Osteoblast (primary cell): Measurements from ENCODE around the gene PTPRE. TPM values are rescaled to one million over a fixed set of nuclear protein-coding genes. Genes with fewer than 3 reads are reported as not detected.

Source experiments
- DNase-seq: peaks from one replicate; pipeline ENCODE4 v3.0.0; 2011; ENCODE audit warnings: low spot score, mixed read lengths; ENCODE audit not compliant: insufficient read length; ENCODE audit errors: missing footprints
- H2AFZ ChIP-seq: 2 replicates; pipeline ENCODE4 v1.6.0; 2011; ENCODE audit warnings: mild to moderate bottlenecking, low read length
- H3K27ac ChIP-seq: 2 replicates; pipeline ENCODE4 v1.5.1; 2011; ENCODE audit warnings: mild to moderate bottlenecking, low read depth, low read length, moderate library complexity
- H3K27me3 ChIP-seq: 2 replicates; pipeline ENCODE4 v1.6.0; 2012; ENCODE audit warnings: mild to moderate bottlenecking, control low read depth, inconsistent platforms, low read length, moderate library complexity; ENCODE audit not compliant: insufficient read depth
- H3K36me3 ChIP-seq: 2 replicates; pipeline ENCODE4 v1.5.1; 2011; ENCODE audit warnings: mild to moderate bottlenecking, low read length, control low read depth, moderate library complexity; ENCODE audit not compliant: insufficient read depth
- H3K4me1 ChIP-seq: 2 replicates; pipeline ENCODE4 v1.5.1; 2011; ENCODE audit warnings: mild to moderate bottlenecking, low read length, control low read depth, moderate library complexity; ENCODE audit not compliant: insufficient read depth
- H3K4me2 ChIP-seq: 2 replicates; pipeline ENCODE4 v1.6.0; 2011; ENCODE audit warnings: mild to moderate bottlenecking, low read length; ENCODE audit not compliant: insufficient read depth
- H3K4me3 ChIP-seq: fragments of 200-600 bp; sonication (generic); 3 replicates; pipeline ENCODE4 v1.5.1; 2012; ENCODE audit warnings: mild to moderate bottlenecking, low read length, inconsistent platforms; ENCODE audit not compliant: insufficient read depth
- H3K79me2 ChIP-seq: 2 replicates; pipeline ENCODE4 v1.6.0; 2012; ENCODE audit warnings: mild to moderate bottlenecking, low read length, control low read depth, inconsistent platforms; ENCODE audit not compliant: insufficient read depth
- H3K9me3 ChIP-seq: 2 replicates; pipeline ENCODE4 v1.5.1; 2011; ENCODE audit warnings: low read depth, low read length, control low read depth
- H4K20me1 ChIP-seq: 2 replicates; pipeline ENCODE4 v1.6.0; 2012; ENCODE audit warnings: mild to moderate bottlenecking, low read length, control low read depth; ENCODE audit not compliant: insufficient read depth
- CTCF ChIP-seq: IDR thresholded peaks from 2 replicates; pipeline ENCODE4 v1.5.1; 2011; ENCODE audit warnings: mild to moderate bottlenecking, low read depth, low read length, moderate library complexity; ENCODE audit errors: extremely low read depth
- total RNA-seq: library from RNA; depleted of rRNA; stranded (reverse); fragments of >200 nt; gene quantifications from 2 replicates; pipeline ENCODE4 v1.2.3, GENCODE V29; 2012

PTPRE gene
- total RNA-seq, 1 donor, result 9.0 TPM

DNA sequence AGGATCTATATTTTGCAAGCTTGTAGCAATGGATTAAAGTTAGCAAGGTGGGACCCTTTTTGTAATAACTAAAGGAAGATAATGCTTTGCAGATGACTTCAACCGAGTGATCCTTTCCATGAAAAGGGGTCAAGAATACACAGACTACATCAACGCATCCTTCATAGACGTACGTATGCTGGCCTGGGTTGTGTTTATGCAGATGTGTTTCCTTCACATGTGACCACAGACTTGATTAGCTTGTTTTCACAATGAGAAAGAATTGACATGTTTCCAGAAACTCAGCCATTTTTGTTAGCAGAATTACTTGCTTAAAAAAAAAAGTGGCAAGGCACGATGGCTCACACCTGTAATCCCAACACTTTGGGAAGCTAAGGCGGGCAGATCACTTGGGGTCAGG is 165.1 kb downstream of the PTPRE start:
- no peak overlapping the region for H2AFZ ChIP-seq
- peak; percentile 74 for DNase-seq
- H3K4me3 ChIP-seq, result no peak overlapping the region
- H3K4me2 ChIP-seq, result no peak overlapping the region
- peaks cover under 1% of the 10 kb centered on the region for H3K36me3 ChIP-seq
- no peaks in the 10 kb centered on the region for H3K79me2 ChIP-seq
- H3K9me3 ChIP-seq, result no peaks in the 10 kb centered on the region
- H3K27me3 ChIP-seq, result no peaks in the 10 kb centered on the region
- peaks cover 4% of the 10 kb centered on the region for H3K4me1 ChIP-seq
- TF ChIP-seq CTCF, result no peak
- no peak overlapping the region for H3K27ac ChIP-seq
- H4K20me1 ChIP-seq, result no peaks in the 10 kb centered on the region

- H3K9me3 ChIP-seq, result no peaks in the 10 kb centered on the region
- H3K79me2 ChIP-seq, result no peaks in the 10 kb centered on the region
- no peak overlapping the region for H2AFZ ChIP-seq
- peak; percentile 30 for DNase-seq
- peaks cover 4% of the 10 kb centered on the region for H3K36me3 ChIP-seq
- TF ChIP-seq CTCF, result no peak
- no peaks in the 10 kb centered on the region for H3K27me3 ChIP-seq
- H3K4me3 ChIP-seq, result no peak overlapping the region
- no peak overlapping the region for H3K4me2 ChIP-seq
- no peaks in the 10 kb centered on the region for H4K20me1 ChIP-seq
- H3K27ac ChIP-seq, result no peak overlapping the region
- peaks cover 4% of the 10 kb centered on the region for H3K4me1 ChIP-seq
Observed at GRCh38 chr10:128072941-128073645, 166.2 kb downstream of the PTPRE start.

GRCh38 chr10:128073890-128074289 is 167.0 kb downstream of the PTPRE start:
- DNase-seq, result no peak
- H3K4me2 ChIP-seq, result no peak overlapping the region
- H3K9me3 ChIP-seq, result no peaks in the 10 kb centered on the region
- H2AFZ ChIP-seq, result no peak overlapping the region
- TF ChIP-seq CTCF, result no peak
- peaks cover 4% of the 10 kb centered on the region for H3K4me1 ChIP-seq
- no peak overlapping the region for H3K4me3 ChIP-seq
- no peaks in the 10 kb centered on the region for H3K27me3 ChIP-seq
- no peaks in the 10 kb centered on the region for H3K79me2 ChIP-seq
- peaks cover 5% of the 10 kb centered on the region for H3K36me3 ChIP-seq
- no peak overlapping the region for H3K27ac ChIP-seq
- no peaks in the 10 kb centered on the region for H4K20me1 ChIP-seq

GRCh38 chr10:128074589-128074988 is 167.7 kb downstream of the PTPRE start:
- Histone ChIP-seq H3K4me1 (peaks cover 2% of the 10 kb centered on the region), H3K36me3 (peaks cover 8% of the 10 kb centered on the region), H3K4me3 (no peak overlapping the region), H2AFZ (no peak overlapping the region), H3K27ac (no peak overlapping the region), H3K27me3 (no peaks in the 10 kb centered on the region), H3K79me2 (no peaks in the 10 kb centered on the region), H3K4me2 (no peak overlapping the region), H3K9me3 (no peaks in the 10 kb centered on the region), H4K20me1 (no peaks in the 10 kb centered on the region)
- no peak for DNase-seq
- no peak for TF ChIP-seq CTCF
